ENCODE results near the gene FGFR3.

Gene FGFR3

GRCh38 chr4:1770791-1771231, 22.3 kb upstream of the FGFR3 start:
- H3K27me3 ChIP-seq (replicated peaks; ENCODE audit: insufficient read depth, low read length), result peaks cover 85% of the 10 kb centered on the region
- H2AFZ ChIP-seq (ENCODE audit: low read length), result no peak overlapping the region
- H3K4me2 ChIP-seq (ENCODE audit: low read depth, low read length), result no peak overlapping the region
- H3F3A ChIP-seq (ENCODE audit: insufficient read depth, low read length), result no peaks in the 10 kb centered on the region
- H3K27ac ChIP-seq (ENCODE audit: low read length), result no peak overlapping the region
- H3K9me3 ChIP-seq (replicated peaks; ENCODE audit: insufficient read depth, low read length), result no peaks in the 10 kb centered on the region
- no peaks in the 10 kb centered on the region; the same call in 1 of the 2 replicates for H4K20me1 ChIP-seq (ENCODE audit: insufficient read depth, low read length)
- TF ChIP-seq EZH2phosphoT487 (IDR thresholded peaks at IDR 0.05; ENCODE audit: low read length), result no peak
- TF ChIP-seq CTCF (IDR thresholded peaks at IDR 0.05; ENCODE audit: low read length), result no peak
- TF ChIP-seq EZH2 (optimal IDR thresholded peaks at IDR 0.05; ENCODE audit: low read depth, low read length), result no peak
- no peaks in the 10 kb centered on the region for H3K36me3 ChIP-seq (replicated peaks; ENCODE audit: insufficient read depth, low read length)
- H3K9me2 ChIP-seq (replicated peaks; ENCODE audit: insufficient read depth, low read length), result no peaks in the 10 kb centered on the region
- H3K9ac ChIP-seq (ENCODE audit: low read length), result no peak overlapping the region
- no peaks in the 10 kb centered on the region for H3K4me1 ChIP-seq (ENCODE audit: low read length)
- no peaks in the 10 kb centered on the region for H3K79me2 ChIP-seq (ENCODE audit: low read length)
- DNase-seq, result no peak
- no peak overlapping the region for H3K4me3 ChIP-seq (ENCODE audit: low read length)

GRCh38 chr4:1771555-1772305, 21.4 kb upstream of the FGFR3 start:
- Histone ChIP-seq H3K4me3 (ENCODE audit: low read length) (no peak overlapping the region), H3K79me2 (ENCODE audit: low read length) (no peaks in the 10 kb centered on the region), H3K27me3 (replicated peaks; ENCODE audit: insufficient read depth, low read length) (peaks cover 86% of the 10 kb centered on the region), H3K9ac (ENCODE audit: low read length) (no peak overlapping the region), H2AFZ (ENCODE audit: low read length) (no peak overlapping the region), H4K20me1 (ENCODE audit: insufficient read depth, low read length) (no peaks in the 10 kb centered on the region), H3K27ac (ENCODE audit: low read length) (no peak overlapping the region), H3K4me2 (ENCODE audit: low read depth, low read length) (no peak overlapping the region), H3F3A (ENCODE audit: insufficient read depth, low read length) (no peaks in the 10 kb centered on the region), H3K9me2 (replicated peaks; ENCODE audit: insufficient read depth, low read length) (no peaks in the 10 kb centered on the region), H3K9me3 (replicated peaks; ENCODE audit: insufficient read depth, low read length) (no peaks in the 10 kb centered on the region), H3K36me3 (replicated peaks; ENCODE audit: insufficient read depth, low read length) (no peaks in the 10 kb centered on the region), H3K4me1 (ENCODE audit: low read length) (no peaks in the 10 kb centered on the region)
- DNase-seq, result no peak
- TF ChIP-seq EZH2 (optimal IDR thresholded peaks at IDR 0.05; ENCODE audit: low read depth, low read length) (no peak), CTCF (IDR thresholded peaks at IDR 0.05; ENCODE audit: low read length) (no peak), EZH2phosphoT487 (IDR thresholded peaks at IDR 0.05; ENCODE audit: low read length) (no peak)

- no peak for DNase-seq
- TF ChIP-seq EZH2 (optimal IDR thresholded peaks at IDR 0.05; ENCODE audit: low read depth, low read length), result no peak
- TF ChIP-seq CTCF (IDR thresholded peaks at IDR 0.05; ENCODE audit: low read length), result no peak
- no peak for TF ChIP-seq EZH2phosphoT487 (IDR thresholded peaks at IDR 0.05; ENCODE audit: low read length)
- Histone ChIP-seq H3K9ac (ENCODE audit: low read length) (no peak overlapping the region), H4K20me1 (ENCODE audit: insufficient read depth, low read length) (no peaks in the 10 kb centered on the region), H3K9me2 (replicated peaks; ENCODE audit: insufficient read depth, low read length) (no peaks in the 10 kb centered on the region), H3K4me3 (ENCODE audit: low read length) (no peak overlapping the region), H3K4me1 (ENCODE audit: low read length) (no peaks in the 10 kb centered on the region), H3K9me3 (replicated peaks; ENCODE audit: insufficient read depth, low read length) (no peaks in the 10 kb centered on the region), H3K36me3 (replicated peaks; ENCODE audit: insufficient read depth, low read length) (no peaks in the 10 kb centered on the region), H3K4me2 (ENCODE audit: low read depth, low read length) (no peak overlapping the region), H2AFZ (ENCODE audit: low read length) (no peak overlapping the region), H3K27me3 (replicated peaks; ENCODE audit: insufficient read depth, low read length) (peaks cover 97% of the 10 kb centered on the region), H3K27ac (ENCODE audit: low read length) (no peak overlapping the region), H3F3A (ENCODE audit: insufficient read depth, low read length) (no peaks in the 10 kb centered on the region), H3K79me2 (ENCODE audit: low read length) (no peaks in the 10 kb centered on the region)
Measured at GRCh38 chr4:1772853-1773538, 20.1 kb upstream of the FGFR3 start.
